Gastrocnemius medialis (tissue), 4 donors: ENCODE data around the gene CLEC11A.

Source experiments
- POLR2A ChIP-seq, 2 donors: fragments of 450-650 bp; IDR thresholded peaks; one replicate each; pipeline ENCODE4 v1.6.1; 2017; ENCODE audit warnings: antibody characterized with exemption in 2 of 2, mild to moderate bottlenecking in 2 of 2, moderate library complexity in 2 of 2
- TF ChIP-seq, protein P1 (sequence below), 5 experiments: fragments of 450-650 bp in 3 of 5; fragments of 200-600 bp in 2 of 5; sonication (generic) in 2 of 5; IDR thresholded peaks in 4 of 5; conservative IDR thresholded peaks in 1 of 5; 1 replicate in 4 of 5; 2 replicates in 1 of 5; pipeline ENCODE4 v1.5.1; 2016 to 2019; ENCODE audit warnings: antibody characterized with exemption in 5 of 5, mild to moderate bottlenecking in 3 of 5, moderate library complexity in 3 of 5

DNA sequence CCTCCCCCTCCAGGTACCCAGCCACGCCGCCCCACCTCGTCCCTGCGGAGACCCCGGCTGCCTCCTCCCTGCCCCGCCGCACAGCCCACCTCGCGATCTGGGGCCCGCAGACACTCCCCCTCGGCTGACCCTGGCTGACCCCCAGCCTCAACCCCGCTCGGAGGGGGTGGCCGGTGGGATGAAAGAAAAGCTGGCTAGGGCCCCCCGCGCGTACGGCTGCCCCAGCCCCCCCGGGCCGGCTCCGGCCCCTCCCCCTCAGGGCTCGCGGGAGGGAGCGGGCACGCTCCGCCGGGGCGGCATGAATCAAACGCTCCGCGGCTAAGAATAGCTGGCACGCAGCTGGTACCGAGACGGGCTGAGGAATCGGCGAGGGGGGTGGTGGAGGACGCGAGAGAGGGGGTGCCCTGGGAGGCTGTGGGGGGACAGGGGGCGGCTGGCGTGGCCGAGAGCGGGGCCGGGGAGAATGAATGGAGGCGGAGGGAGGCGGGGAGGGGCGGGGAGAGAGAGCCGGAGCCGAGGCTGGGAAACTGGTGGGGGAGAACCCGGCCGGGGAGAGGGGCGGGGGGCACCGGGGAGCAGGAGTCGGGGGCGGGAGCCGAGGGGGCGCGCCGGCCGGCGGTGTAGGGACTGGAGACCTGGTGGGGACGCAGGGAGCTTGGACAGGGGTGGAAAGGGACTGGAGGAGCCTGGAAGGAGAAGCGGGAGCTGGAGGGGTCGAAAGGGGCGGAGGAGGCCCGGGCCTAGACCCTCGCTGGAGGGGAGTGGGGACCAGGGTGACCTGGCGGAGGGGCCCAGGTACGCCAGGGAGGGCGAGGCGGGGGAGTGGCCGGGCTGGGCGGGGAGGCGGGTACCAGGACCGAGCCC, 4.7 kb upstream of the CLEC11A start:
- TF ChIP-seq, protein P1, sequence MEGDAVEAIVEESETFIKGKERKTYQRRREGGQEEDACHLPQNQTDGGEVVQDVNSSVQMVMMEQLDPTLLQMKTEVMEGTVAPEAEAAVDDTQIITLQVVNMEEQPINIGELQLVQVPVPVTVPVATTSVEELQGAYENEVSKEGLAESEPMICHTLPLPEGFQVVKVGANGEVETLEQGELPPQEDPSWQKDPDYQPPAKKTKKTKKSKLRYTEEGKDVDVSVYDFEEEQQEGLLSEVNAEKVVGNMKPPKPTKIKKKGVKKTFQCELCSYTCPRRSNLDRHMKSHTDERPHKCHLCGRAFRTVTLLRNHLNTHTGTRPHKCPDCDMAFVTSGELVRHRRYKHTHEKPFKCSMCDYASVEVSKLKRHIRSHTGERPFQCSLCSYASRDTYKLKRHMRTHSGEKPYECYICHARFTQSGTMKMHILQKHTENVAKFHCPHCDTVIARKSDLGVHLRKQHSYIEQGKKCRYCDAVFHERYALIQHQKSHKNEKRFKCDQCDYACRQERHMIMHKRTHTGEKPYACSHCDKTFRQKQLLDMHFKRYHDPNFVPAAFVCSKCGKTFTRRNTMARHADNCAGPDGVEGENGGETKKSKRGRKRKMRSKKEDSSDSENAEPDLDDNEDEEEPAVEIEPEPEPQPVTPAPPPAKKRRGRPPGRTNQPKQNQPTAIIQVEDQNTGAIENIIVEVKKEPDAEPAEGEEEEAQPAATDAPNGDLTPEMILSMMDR (IDR thresholded peaks at IDR 0.05 in 4 of 5, conservative IDR thresholded peaks at IDR 0.05 in 1 of 5): no peak
- TF ChIP-seq POLR2A (IDR thresholded peaks at IDR 0.05): no peak
